H9 (cell line): ENCODE results near the gene LGR5. TPM values are rescaled to one million over a fixed set of nuclear protein-coding genes. Genes with fewer than 3 reads are reported as not detected.

Experiments
- DNase-seq: peaks from one replicate; pipeline ENCODE4 v3.0.0-alpha.2; 2017
- H2AFZ ChIP-seq: one replicate; pipeline ENCODE4 v1.6.1; 2013; ENCODE audit warnings: mild to moderate bottlenecking, low read length, control low read depth, moderate library complexity
- H2AK5ac ChIP-seq: 2 replicates; pipeline ENCODE4 v1.6.1; 2013; ENCODE audit warnings: low read length, control low read depth, mixed read lengths; ENCODE audit not compliant: insufficient read length
- H2BK120ac ChIP-seq: one replicate; pipeline ENCODE4 v1.6.1; 2013; ENCODE audit warnings: low read depth, mild to moderate bottlenecking, low read length, control low read depth, inconsistent platforms; ENCODE audit not compliant: poor library complexity, severe bottlenecking
- H2BK12ac ChIP-seq: 2 replicates; pipeline ENCODE4 v1.6.1; 2013; ENCODE audit warnings: low read length, control low read depth, mixed read lengths, low read depth; ENCODE audit not compliant: insufficient read length
- H2BK15ac ChIP-seq: 2 replicates; pipeline ENCODE4 v1.6.1; 2013; ENCODE audit warnings: low read depth, low read length, control low read depth
- H2BK20ac ChIP-seq: one replicate; pipeline ENCODE4 v1.6.1; 2013; ENCODE audit warnings: low read depth, mild to moderate bottlenecking, low read length, control low read depth, inconsistent platforms; ENCODE audit not compliant: poor library complexity, severe bottlenecking
- H2BK5ac ChIP-seq: 2 replicates; pipeline ENCODE4 v1.6.1; 2013; ENCODE audit warnings: low read length, control low read depth, mixed read lengths; ENCODE audit not compliant: insufficient read length
- H3K14ac ChIP-seq: 2 replicates; pipeline ENCODE4 v1.6.1; 2013; ENCODE audit warnings: low read length, control low read depth; ENCODE audit not compliant: insufficient read depth
- H3K18ac ChIP-seq: 2 replicates; pipeline ENCODE4 v1.6.1; 2013; ENCODE audit warnings: low read depth, mild to moderate bottlenecking, mixed read lengths, low read length, control low read depth; ENCODE audit not compliant: insufficient read length
- H3K23ac ChIP-seq: 2 replicates; pipeline ENCODE4 v1.6.1; 2013; ENCODE audit warnings: low read length, control low read depth, mixed read lengths, low read depth; ENCODE audit not compliant: insufficient read length
- H3K23me2 ChIP-seq: 2 replicates; pipeline ENCODE4 v1.6.1; 2013; ENCODE audit warnings: low read depth, mild to moderate bottlenecking, mixed read lengths, low read length, control low read depth; ENCODE audit not compliant: insufficient read length, poor library complexity, severe bottlenecking
- H3K27ac ChIP-seq: 2 replicates; pipeline ENCODE4 v1.5.1; 2013; ENCODE audit warnings: low read length, control low read depth, mixed read lengths, low read depth; ENCODE audit not compliant: insufficient read length
- H3K27me3 ChIP-seq: 2 replicates; pipeline ENCODE4 v1.6.1; 2013; ENCODE audit warnings: low read length, control low read depth, inconsistent platforms; ENCODE audit not compliant: insufficient read depth
- H3K4ac ChIP-seq: 2 replicates; pipeline ENCODE4 v1.6.1; 2013; ENCODE audit warnings: low read depth, mild to moderate bottlenecking, control low read depth, inconsistent platforms, low read length, moderate library complexity
- H3K4me1 ChIP-seq: 2 replicates; pipeline ENCODE4 v1.6.1; 2013; ENCODE audit warnings: low read length, control low read depth, inconsistent platforms; ENCODE audit not compliant: insufficient read depth
- H3K4me2 ChIP-seq: 2 replicates; pipeline ENCODE4 v1.6.1; 2013; ENCODE audit warnings: low read length, control low read depth, mixed read lengths; ENCODE audit not compliant: insufficient read length, insufficient read depth
- H3K56ac ChIP-seq: 2 replicates; pipeline ENCODE4 v1.6.1; 2013; ENCODE audit warnings: low read depth, mild to moderate bottlenecking, mixed read lengths, low read length, control low read depth; ENCODE audit not compliant: insufficient read length
- H3K79me1 ChIP-seq: 2 replicates; pipeline ENCODE4 v1.6.1; 2013; ENCODE audit warnings: low read depth, mild to moderate bottlenecking, moderate library complexity, low read length, control low read depth, inconsistent platforms; ENCODE audit not compliant: insufficient read depth, poor library complexity, severe bottlenecking
- H3K79me2 ChIP-seq: 2 replicates; pipeline ENCODE4 v1.6.1; 2013; ENCODE audit warnings: low read length, control low read depth, inconsistent platforms; ENCODE audit not compliant: insufficient read depth
- H3K9ac ChIP-seq: 2 replicates; pipeline ENCODE4 v1.6.1; 2013; ENCODE audit warnings: low read length, control low read depth, mixed read lengths; ENCODE audit not compliant: insufficient read length; ENCODE audit errors: extremely low read depth
- H3K9me3 ChIP-seq: one replicate; pipeline ENCODE4 v1.6.1; 2013; ENCODE audit warnings: low read depth, low read length, inconsistent platforms; ENCODE audit not compliant: control insufficient read depth
- H3T11ph ChIP-seq: one replicate; pipeline ENCODE4 v1.6.1; 2013; ENCODE audit warnings: mild to moderate bottlenecking, low read length, control low read depth, inconsistent platforms
- H4K20me1 ChIP-seq: one replicate; pipeline ENCODE4 v1.6.1; 2013; ENCODE audit not compliant: control insufficient read depth, insufficient read length, insufficient read depth
- H4K5ac ChIP-seq: 2 replicates; pipeline ENCODE4 v1.6.1; 2013; ENCODE audit warnings: low read depth, mild to moderate bottlenecking, mixed read lengths, low read length, control low read depth; ENCODE audit not compliant: insufficient read length
- H4K8ac ChIP-seq: replicated peaks from 2 replicates; pipeline ENCODE4 v1.6.1; 2013; ENCODE audit warnings: low read length, control low read depth, mixed read lengths, low read depth; ENCODE audit not compliant: insufficient read length
- H4K91ac ChIP-seq: 2 replicates; pipeline ENCODE4 v1.6.1; 2013; ENCODE audit warnings: low read depth, mild to moderate bottlenecking, moderate library complexity, mixed read lengths, low read length, control low read depth; ENCODE audit not compliant: insufficient read length
- H3K27ac Mint-ChIP-seq, 3 experiments: 2 replicates in 2 of 3; 3 replicates in 1 of 3; pipeline ENCODE4 v1.8.0; 2020 to 2021; ENCODE audit warnings: mixed read lengths in 3 of 3, mild to moderate bottlenecking in 1 of 3, moderate library complexity in 1 of 3
- H3K27me3 Mint-ChIP-seq: 2 replicates; pipeline ENCODE4 v1.8.0; 2021; ENCODE audit warnings: low read depth, mild to moderate bottlenecking, moderate library complexity, mixed read lengths
- H3K36me3 Mint-ChIP-seq, 3 experiments: 2 replicates in 2 of 3; 3 replicates in 1 of 3; pipeline ENCODE4 v1.8.0; 2020 to 2021; ENCODE audit warnings: low read depth in 3 of 3, mixed read lengths in 3 of 3; ENCODE audit not compliant: insufficient read depth in 1 of 3
- H3K4me1 Mint-ChIP-seq, 2 experiments: 2 replicates each; pipeline ENCODE4 v1.8.0; 2020; ENCODE audit warnings: mixed read lengths in 2 of 2
- H3K4me3 Mint-ChIP-seq, 2 experiments: 2 replicates in 1 of 2; 3 replicates in 1 of 2; pipeline ENCODE4 v1.8.0; 2020 to 2021; ENCODE audit warnings: mild to moderate bottlenecking in 2 of 2, mixed read lengths in 2 of 2, moderate library complexity in 1 of 2
- H3K9me3 Mint-ChIP-seq, 2 experiments: 2 replicates in 1 of 2; 3 replicates in 1 of 2; pipeline ENCODE4 v1.8.0; 2020; ENCODE audit warnings: mild to moderate bottlenecking in 2 of 2, mixed read lengths in 2 of 2, moderate library complexity in 1 of 2
- WGBS: extraction: QIAGEN DNeasy Blood & Tissue Kit; methylation state at CpG from one replicate; pipeline ENCODE4 v1.1.7; 2013; ENCODE audit warnings: missing lambda C conversion rate, low lambda C conversion rate, mixed read lengths; ENCODE audit not compliant: insufficient read length; ENCODE audit errors: extremely low coverage; 5-methylcytosine and 5-hydroxymethylcytosine counted together
- total RNA-seq: library from RNA; stranded (reverse); gene quantifications from 2 replicates; pipeline ENCODE4 v1.2.1, GENCODE V29; 2021
- TF ChIP-seq, protein P1 (sequence below): fragments of 200-600 bp; sonication (generic); conservative IDR thresholded peaks from 3 replicates; pipeline ENCODE4 v1.8.0; 2021; ENCODE audit warnings: antibody characterized with exemption, mild to moderate bottlenecking

The LGR5 gene
- total RNA-seq, 1 experiment from 2014 or later: 0.09 TPM

DNA sequence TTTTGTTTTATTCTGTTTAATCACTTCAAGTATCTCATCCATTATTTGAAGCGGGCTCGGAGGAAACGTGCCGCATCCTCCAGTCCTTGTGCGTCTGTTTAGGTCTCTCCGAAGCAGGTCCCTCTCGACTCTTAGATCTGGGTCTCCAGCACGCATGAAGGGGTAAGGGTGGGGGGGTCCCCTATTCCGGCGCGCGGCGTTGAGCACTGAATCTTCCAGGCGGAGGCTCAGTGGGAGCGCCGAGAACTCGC lies 311 bp upstream of the LGR5 start:
- peaks cover 18 to 19% of the 10 kb centered on the region in 2 experiments for H3K4me1 Mint-ChIP-seq
- no peaks in the 10 kb centered on the region; the same call in 1 of the 2 replicates for H3K4me1 ChIP-seq
- no peak overlapping the region for H3K9ac ChIP-seq
- H4K5ac ChIP-seq: no peak overlapping the region
- no peaks in the 10 kb centered on the region for H3K9me3 ChIP-seq
- no peak for DNase-seq
- peak overlapping the region; percentile 69 to 87 for H3K4me3 Mint-ChIP-seq
- H3K18ac ChIP-seq: no peak overlapping the region
- no peak overlapping the region for H2BK20ac ChIP-seq
- no peaks in the 10 kb centered on the region for H3K79me2 ChIP-seq
- H4K8ac ChIP-seq: no peak overlapping the region
- H3K4ac ChIP-seq: no peak overlapping the region
- no peak overlapping the region for H3K27ac Mint-ChIP-seq
- WGBS: no CpG with 5 or more reads among the region's 17 CpGs
- H3K27ac ChIP-seq: no peak overlapping the region
- peaks cover 79% of the 10 kb centered on the region for H3K27me3 Mint-ChIP-seq
- no peak overlapping the region for H2BK15ac ChIP-seq
- TF ChIP-seq, protein P1, sequence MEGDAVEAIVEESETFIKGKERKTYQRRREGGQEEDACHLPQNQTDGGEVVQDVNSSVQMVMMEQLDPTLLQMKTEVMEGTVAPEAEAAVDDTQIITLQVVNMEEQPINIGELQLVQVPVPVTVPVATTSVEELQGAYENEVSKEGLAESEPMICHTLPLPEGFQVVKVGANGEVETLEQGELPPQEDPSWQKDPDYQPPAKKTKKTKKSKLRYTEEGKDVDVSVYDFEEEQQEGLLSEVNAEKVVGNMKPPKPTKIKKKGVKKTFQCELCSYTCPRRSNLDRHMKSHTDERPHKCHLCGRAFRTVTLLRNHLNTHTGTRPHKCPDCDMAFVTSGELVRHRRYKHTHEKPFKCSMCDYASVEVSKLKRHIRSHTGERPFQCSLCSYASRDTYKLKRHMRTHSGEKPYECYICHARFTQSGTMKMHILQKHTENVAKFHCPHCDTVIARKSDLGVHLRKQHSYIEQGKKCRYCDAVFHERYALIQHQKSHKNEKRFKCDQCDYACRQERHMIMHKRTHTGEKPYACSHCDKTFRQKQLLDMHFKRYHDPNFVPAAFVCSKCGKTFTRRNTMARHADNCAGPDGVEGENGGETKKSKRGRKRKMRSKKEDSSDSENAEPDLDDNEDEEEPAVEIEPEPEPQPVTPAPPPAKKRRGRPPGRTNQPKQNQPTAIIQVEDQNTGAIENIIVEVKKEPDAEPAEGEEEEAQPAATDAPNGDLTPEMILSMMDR: no peak
- no peak overlapping the region for H3K56ac ChIP-seq
- H3K27me3 ChIP-seq: peaks cover 45% of the 10 kb centered on the region
- no peak overlapping the region for H3K23ac ChIP-seq
- H3K36me3 Mint-ChIP-seq: peaks cover 9 to 23% (median 11%) of the 10 kb centered on the region in 3 experiments
- H2AFZ ChIP-seq: no peak overlapping the region
- no peak overlapping the region for H2BK12ac ChIP-seq
- no peak overlapping the region for H3K14ac ChIP-seq
- no peak overlapping the region for H3T11ph ChIP-seq
- H4K91ac ChIP-seq: no peak overlapping the region
- peaks cover 20% of the 10 kb centered on the region for H3K23me2 ChIP-seq
- H2AK5ac ChIP-seq: no peak overlapping the region
- H4K20me1 ChIP-seq: no peaks in the 10 kb centered on the region
- H3K79me1 ChIP-seq: no peaks in the 10 kb centered on the region
- peak overlapping the region; percentile 77 for H3K4me2 ChIP-seq
- no peak overlapping the region for H2BK120ac ChIP-seq
- H3K9me3 Mint-ChIP-seq: peaks cover 28 to 33% of the 10 kb centered on the region in 2 experiments
- no peak overlapping the region for H2BK5ac ChIP-seq
